Choroid plexus epithelial cell (primary cell): ENCODE results near the gene ZNF593OS.

Experiments used
- DNase-seq: peaks from one replicate; pipeline ENCODE4 v3.0.0-alpha.2; 2010; ENCODE audit warnings: low read depth
- H3K4me3 ChIP-seq: 2 replicates; pipeline ENCODE4 v1.5.1; 2011; ENCODE audit warnings: low read depth, mild to moderate bottlenecking, control low read depth, low read length, moderate library complexity
- TF ChIP-seq, protein P1 (sequence below): conservative IDR thresholded peaks from 2 replicates; pipeline ENCODE4 v1.5.1; 2011; ENCODE audit warnings: low read depth, mild to moderate bottlenecking, control low read depth, inconsistent platforms, low read length, moderate library complexity

The ZNF593OS gene

DNA sequence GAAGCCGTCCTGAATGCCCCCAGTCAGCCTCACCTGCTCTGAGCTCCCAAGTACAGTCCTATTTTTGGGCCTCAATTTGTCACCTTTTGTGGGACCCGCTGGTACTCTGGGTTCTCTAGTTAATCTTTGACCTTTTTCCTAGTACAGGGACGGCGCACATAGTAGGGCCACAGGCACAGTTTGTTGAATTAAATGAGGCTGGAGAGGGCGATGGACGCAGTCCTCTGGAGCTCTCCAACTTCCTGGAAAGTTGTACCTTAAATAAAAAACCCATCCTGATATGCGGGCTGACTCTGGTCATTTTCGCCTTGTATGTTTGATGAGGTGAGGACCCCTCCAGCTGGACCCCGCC is 8.0 kb downstream of the ZNF593OS start:
- DNase-seq: no peak
- no peak overlapping the region for H3K4me3 ChIP-seq
- TF ChIP-seq, protein P1, sequence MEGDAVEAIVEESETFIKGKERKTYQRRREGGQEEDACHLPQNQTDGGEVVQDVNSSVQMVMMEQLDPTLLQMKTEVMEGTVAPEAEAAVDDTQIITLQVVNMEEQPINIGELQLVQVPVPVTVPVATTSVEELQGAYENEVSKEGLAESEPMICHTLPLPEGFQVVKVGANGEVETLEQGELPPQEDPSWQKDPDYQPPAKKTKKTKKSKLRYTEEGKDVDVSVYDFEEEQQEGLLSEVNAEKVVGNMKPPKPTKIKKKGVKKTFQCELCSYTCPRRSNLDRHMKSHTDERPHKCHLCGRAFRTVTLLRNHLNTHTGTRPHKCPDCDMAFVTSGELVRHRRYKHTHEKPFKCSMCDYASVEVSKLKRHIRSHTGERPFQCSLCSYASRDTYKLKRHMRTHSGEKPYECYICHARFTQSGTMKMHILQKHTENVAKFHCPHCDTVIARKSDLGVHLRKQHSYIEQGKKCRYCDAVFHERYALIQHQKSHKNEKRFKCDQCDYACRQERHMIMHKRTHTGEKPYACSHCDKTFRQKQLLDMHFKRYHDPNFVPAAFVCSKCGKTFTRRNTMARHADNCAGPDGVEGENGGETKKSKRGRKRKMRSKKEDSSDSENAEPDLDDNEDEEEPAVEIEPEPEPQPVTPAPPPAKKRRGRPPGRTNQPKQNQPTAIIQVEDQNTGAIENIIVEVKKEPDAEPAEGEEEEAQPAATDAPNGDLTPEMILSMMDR: no peak

DNA sequence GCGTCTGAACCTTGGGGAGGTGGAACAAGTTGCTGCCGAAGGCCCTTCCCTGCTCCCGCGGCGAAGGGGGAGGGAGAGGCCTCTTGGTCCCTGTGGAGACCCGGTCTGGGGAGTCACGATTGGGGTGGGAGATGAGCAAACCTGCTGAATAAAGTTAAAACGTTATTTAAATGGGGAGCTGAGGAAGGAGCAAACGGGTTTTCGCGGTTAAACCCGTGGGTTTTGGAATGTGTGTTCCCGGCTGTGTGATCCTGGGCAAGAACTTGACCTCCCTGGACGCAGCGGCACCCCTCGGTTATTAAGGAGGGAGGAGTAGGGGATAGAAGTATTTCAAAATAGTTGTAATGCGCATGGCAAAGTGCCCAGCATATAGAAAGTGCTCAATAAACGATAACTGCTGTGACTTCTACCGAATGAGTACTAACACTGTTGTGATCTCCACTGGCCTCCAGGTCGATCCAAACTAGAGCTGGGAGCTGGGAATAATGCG is 9.4 kb downstream of the ZNF593OS start:
- TF ChIP-seq, protein P1: no peak
- peak overlapping the region; percentile 42 for H3K4me3 ChIP-seq
- DNase-seq: no peak

DNA sequence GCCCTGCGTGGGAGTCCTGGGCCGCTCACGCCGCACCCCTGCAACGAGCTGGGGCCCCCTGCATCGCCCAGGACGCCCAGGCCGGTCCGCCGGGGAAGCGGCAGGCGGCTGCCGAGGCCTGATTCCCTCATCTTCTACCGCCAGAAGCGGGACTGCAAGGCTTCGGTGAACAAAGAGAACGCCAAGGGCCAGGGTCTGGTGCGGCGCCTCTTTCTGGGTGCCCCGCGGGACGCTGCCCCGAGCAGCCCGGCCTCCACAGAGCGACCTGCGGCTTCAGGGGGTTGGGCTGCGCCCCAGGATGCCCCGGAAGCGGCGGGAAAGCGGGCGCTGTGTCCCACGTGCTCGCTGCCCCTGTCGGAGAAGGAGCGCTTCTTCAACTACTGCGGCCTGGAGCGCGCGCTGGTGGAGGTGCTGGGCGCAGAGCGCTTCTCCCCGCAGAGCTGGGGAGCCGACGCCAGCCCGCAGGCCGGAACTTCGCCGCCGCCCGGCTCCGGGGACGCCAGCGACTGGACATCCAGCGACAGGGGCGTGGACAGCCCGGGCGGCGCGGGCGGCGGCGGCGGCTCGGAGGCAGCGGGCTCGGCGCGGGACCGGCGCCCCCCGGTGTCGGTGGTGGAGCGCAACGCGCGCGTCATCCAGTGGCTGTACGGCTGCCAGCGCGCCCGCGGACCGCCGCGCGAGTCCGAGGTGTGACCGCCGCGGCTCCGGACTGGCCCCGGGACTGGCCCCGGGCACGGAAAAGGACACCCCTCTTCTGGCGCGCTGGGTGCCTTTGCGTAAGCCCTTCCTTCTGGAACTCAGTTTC is 10.0 kb downstream of the ZNF593OS start:
- TF ChIP-seq, protein P1: no peak
- H3K4me3 ChIP-seq: peak overlapping the region; percentile 42
- peak; percentile 55 for DNase-seq

DNA sequence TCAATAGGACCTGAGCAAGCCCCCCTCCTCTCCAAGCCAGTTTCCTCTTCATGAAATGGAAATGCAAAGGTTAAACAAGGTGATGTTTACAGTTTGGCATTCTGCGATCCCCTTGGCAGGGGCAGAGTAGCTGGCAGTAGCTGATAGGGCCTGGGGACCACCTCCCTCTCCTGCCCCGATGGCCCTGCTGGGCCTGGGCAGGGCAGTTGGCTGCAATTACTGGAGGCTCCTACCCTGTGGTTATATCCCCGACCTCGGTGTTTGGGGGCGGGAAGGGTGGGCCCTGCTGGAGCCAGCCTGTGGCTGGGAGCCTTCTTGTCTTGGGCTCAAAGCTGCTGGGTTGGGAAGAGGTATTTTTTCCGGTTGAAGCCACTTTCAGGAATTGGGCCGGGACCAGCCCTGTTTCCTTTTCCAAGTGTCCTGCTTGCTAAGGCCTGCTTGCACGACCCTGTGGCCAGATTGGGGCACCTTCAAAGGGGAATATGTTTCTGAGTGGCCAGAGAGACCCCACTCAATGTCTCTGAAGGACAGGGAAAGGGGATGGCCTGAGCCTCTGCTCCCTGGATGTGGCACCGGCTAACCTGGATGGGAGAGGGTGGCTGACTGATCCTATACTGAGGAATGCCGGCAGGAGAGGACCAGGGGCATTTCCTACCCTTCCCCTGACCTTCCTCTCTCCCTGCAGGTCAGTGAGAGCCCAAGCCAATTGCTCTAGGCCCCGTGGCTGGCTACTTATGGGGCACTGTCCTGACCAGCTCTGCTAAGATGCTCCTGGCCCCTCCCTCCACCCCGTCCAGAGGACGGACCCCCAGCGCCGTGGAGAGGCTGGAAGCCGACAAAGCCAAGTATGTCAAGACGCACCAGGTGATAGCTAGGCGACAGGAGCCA is 10.9 kb downstream of the ZNF593OS start:
- TF ChIP-seq, protein P1: no peak
- no peak for DNase-seq
- peak overlapping the region; percentile 42 for H3K4me3 ChIP-seq

DNA sequence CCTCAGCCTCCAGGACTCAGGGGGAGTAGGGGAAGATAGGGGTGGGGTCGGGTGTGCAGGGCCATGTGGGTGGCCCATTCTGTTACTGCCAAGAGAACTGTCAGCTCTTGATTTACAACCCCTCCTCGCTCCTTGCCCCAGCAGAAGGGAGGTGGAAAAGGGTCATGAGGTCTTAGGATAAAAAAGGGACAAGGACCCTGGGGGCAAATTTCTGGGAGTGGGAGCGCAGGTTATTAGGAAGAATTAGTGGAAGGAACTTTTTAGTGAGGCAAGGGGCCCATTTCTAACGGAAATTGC is 11.9 kb downstream of the ZNF593OS start:
- DNase-seq: no peak
- TF ChIP-seq, protein P1: no peak
- H3K4me3 ChIP-seq: no peak overlapping the region

DNA sequence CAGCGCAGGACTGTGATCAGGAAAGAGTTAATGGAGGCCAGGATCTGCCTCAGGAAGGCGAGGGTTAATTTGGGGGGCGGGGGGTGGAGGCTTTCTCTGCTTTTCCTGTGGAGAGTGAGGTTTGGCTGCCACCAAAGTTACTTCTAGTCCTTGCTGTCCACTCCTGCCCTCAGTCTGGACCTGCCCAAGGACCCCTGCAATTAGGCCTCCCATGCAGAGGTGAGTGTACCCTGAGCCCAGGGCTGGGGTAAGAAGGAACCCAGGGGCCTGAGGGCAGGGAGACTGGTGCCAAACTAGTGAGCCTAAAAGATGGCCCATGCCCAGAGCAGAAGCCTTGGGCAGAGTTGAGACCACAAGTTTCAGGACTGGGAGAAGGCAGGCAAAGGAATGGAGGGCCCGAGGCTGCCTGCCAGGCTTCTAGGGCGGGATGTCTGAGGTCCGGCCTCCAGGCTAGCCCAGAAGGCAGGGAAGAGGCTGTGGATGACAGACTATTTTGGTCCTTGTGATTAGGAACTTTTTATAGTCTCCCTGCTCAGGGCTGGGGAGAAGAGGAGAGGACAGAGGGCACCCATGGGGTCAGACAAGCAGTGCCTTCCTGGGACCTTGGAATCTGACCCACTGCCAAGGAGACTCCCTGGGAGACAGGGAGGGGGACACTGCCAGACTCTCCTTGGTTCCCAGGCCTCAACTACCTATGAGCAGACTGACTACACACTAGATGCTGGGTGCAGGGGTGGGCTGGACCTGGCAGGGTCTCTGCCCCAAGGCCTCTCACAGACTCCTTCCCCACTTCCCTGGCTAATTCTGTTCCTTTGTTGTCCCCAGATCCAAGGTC is 12.5 kb downstream of the ZNF593OS start, which contains the start of gene FAM110D:
TSS of gene FAM110D (plus strand) at position 172 of the 835 bp plus-strand sequence. CDS start 2,213 bp downstream, outside the sequence.
- DNase-seq: no peak
- H3K4me3 ChIP-seq: no peak within 1 kb of the TSS
- TF ChIP-seq, protein P1: no peak
